NCI-H2196 treated with DMSO at 0.1 percent for 48 hours (cell line): ENCODE data around the gene NPAS3.

Experiments used
- DNase-seq: peaks from one replicate; lab custom pipeline; 2025; ENCODE audit not compliant: unreplicated experiment; lab: John Stamatoyannopoulos, UW

NPAS3 gene

DNA sequence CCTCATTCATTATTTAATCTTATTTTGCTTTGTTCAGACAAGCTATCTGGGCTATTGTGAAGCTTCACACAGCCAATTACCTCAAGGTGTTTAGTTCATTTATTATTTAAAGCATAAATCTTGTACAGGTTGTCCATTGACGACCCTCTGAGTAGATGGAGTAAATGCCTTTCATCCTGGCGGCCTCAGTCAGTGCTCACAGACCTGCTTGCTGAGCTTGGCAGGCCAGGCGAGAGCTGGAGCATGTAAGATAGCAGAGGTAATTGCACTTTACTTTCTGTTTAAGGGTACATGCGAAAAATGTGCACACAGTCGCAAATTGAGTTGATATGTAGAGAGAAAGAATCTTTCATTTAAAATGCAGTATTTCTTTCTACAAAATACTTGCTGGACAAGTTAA is 224.4 kb downstream of the NPAS3 start:
- DNase-seq: no peak

DNA sequence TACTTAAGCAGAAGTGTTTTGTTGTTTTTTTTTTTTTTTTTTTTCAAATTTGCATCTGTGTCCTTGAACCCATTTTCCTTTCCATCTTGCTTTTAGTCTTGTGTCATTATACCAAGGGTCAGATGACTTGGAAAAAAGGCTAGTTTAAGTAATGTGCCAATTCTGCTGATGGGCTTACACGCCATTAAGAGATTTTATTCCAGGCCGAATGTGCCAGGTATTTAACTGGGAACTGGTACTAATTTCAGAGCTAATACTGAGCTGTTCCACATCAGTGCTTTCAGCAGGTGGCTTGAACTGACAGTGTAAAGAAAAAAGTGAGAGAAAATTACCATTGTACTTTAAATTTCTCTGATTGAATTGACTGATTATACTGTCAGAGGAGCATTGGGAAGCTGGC is 224.9 kb downstream of the NPAS3 start:
- no peak for DNase-seq

DNA sequence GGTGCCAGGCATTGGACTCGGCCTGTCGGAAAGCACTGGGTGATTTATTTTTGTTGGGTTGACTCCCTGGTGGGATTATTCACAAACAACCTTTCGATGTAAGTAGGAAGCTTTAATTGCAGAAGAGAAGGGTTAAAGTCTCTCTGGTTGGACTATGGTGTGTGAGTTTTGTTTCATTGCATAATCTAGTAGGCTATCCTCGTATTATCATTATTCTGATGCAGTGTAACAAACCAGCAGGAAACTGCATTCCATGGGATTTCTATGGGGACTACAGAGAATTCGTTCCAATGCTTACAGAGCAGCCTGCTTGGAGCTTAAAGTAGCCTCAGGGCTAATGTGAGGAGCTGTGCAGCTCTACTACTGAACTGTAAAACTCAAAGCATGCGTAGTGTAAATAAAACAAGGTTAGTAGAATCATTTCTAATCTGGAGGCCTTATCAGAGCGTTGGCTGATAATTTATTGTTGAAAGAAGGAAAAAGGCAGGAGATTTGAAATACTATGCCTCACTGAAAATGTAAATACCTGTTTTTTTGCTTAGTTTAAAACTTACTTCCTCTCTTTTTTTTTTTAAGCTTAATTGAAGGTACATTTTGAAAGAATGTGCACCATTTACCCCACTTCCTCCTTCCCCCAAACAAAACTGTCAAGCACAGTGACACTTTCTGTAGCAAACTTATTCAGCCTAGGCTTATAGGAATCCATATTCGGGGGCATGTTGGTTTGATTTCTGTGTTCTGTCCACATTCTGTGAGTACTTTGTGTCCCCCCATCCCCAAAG is 226.7 kb downstream of the NPAS3 start:
- no peak for DNase-seq

DNA sequence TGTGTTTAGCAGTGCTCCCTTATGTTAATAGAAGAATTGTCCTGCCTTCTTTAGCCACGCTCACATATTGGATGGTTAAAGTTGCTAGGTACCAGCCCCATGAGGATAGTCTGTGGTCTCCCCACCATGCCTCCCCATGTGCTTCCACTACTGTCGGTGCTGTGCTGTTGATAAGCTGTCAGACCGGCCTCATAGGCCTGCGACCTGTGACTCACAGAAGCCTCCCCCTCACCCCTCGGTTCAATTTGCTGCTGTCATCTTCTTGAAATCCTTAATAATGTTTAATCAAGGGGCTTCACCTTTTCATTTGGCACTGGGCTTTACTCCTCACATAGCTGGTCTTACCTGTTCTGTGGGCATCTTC is 227.2 kb downstream of the NPAS3 start:
- DNase-seq: no peak

DNA sequence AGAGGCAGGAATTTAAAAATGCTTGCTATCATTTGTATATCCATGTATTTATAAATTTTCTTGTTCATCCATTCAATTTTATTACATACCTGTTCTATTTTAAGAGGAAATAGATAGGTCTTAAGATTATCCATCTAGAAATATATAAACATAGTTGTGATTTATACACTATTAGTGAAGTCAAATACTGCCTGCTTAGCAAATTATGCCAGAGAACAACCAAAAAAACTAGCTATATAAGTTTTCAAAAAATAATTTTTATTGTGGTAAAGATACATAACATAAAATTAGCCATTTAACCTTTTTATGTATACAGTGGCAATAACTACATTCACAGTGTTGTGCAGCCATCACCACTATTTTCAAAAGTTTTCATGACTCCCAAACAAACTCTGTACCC is 237.3 kb downstream of the NPAS3 start:
- no peak for DNase-seq

DNA sequence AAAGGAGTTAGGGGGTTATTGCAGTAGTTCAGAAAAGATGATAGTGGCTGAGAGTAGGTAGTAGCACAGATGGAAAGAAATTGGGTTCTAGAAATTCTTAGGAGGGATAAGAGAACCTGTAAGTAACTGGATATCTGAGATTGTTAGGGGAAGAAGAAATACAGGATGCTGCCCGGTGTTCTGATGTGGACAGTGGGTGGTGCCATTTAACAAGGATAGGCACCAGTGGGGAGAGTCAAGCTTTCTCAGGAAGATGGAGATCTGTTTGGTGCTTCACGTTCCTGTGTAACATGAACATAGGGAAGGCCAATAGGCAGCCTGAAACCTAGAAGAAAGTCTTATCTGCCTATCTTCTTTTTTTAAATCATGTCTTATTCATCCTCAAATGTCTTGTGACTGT is 245.9 kb downstream of the NPAS3 start:
- no peak for DNase-seq

DNA sequence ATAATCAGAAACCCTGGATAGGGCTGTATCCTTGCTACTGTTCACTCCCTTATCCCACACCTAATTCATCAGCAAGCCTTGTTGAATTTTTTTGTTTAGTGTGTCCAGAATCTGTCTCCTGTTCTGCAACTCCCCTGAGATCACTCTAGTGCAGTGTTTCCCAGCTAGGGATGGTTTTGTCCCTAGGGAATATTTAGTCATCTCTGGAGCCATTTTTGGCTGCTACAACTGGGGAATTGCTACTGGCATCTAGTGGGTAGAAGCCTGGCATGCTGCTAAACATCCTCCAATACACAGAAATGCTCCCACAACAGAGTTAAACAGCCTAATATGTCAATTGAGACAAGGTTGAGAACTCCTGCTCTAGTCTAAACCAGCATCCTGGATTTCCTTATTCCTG is 248.0 kb downstream of the NPAS3 start:
- DNase-seq: no peak

DNA sequence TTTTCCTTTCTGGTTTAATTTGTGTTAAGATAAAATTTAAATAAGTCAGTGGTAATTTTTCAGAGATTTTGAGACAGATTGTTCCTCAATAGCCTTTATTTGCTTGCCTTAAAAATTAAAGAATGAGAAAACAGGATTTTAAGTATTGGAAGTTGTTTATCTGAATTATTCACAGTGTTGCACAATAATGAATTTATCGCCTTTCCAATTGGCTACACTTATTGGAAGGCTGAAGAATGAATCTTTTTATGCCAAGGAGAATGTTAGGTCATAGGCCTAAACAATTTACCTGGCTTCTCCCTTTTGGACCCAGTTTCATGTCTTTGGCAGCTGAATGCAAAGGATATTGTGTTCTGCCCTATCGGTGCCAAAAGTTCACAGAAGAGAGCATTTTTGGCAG is 250.2 kb downstream of the NPAS3 start:
- DNase-seq: peak; percentile 15

DNA sequence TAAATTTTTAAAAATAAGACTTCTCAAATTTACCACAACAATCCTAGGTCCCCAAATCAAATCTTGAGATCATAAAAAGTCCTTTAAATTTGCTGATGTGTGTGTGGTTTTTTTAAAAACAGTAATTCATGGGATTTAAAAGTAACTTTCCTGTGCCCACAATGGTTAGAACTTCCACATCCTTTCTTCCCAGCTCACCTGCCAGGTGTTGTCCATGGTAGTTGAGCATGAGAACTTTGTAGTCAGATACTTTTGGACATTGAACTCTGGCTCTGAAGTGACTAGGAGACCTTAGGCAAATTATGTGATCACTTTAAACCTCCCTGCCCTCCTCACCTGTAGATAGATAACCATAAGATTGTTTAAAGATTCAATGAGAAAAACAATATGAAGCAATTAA is 253.2 kb downstream of the NPAS3 start:
- DNase-seq: no peak

DNA sequence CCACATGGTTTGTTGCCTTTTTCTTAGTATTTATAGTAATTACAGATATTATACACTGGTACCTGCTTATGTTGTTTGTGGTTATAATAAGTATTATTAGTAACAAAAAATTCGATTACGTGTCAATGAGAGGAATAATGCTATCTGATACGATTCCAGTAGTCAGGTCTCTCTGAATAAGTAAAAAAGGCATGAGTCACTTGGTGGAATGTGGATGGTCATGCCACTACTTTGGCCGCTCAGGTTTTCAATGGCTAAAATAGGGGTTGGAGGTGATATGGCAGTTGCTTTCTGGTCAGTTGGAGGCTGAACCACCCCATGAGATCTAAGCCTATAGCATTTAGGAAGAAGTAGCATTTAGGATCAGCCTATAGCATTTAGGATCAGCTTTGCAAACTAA is 255.9 kb downstream of the NPAS3 start:
- DNase-seq: no peak

DNA sequence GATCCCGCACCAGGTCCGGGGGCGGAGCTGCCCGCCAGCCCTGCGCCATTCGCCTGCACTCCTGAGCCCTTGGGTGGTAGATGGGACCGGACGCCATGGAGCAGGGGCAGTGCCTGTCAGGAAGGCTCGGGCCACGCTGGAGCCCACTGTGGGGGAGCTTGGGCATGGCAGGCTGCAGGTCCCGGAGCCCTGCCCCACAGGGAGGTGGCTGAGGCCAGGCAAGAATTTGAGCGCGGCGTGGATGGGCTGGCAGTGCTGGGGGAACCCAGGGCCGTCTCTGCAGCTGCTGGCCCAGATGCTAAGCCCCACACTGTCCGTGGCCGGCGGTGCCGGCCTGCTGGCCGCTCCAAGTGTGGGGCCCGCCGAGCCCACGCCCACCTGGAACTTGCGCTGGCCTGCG is 260.0 kb downstream of the NPAS3 start:
- DNase-seq: no peak

DNA sequence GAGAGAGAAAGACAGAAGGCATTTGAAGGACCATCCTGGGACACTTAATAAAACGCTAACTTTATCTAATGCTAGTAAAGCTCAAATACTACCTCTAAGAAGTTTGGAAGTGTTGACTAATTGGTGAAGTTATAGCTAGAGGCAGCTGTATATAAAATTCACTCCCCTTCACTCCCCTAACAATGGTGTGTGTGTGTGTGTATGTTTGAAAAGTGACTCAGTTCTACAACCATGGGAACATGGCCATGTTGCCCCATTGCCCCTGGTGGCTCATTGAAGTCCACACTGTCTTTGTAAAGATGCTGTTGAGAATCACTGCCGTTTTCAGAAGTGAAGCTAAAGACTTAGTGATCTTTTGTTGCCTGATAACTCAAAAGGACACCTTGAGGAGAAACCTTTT is 262.4 kb downstream of the NPAS3 start:
- DNase-seq: no peak

DNA sequence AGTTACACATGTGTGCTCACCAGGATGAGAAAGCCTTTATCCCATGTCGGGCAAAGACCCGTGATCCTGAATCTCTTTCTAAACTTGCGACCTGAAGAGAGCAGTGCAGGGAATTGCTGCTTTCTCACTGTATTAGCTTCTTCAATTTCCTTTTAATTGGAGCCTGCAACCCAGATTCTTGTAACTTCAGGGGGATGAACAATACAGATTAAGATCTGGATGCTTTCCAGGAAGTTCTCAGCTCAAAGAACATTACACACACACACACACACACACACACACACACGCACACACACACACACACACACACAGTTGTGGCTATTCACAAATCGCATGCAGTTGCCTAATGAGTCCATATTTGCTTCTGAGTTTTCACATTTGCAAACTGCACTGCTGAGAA is 268.3 kb downstream of the NPAS3 start:
- no peak for DNase-seq

DNA sequence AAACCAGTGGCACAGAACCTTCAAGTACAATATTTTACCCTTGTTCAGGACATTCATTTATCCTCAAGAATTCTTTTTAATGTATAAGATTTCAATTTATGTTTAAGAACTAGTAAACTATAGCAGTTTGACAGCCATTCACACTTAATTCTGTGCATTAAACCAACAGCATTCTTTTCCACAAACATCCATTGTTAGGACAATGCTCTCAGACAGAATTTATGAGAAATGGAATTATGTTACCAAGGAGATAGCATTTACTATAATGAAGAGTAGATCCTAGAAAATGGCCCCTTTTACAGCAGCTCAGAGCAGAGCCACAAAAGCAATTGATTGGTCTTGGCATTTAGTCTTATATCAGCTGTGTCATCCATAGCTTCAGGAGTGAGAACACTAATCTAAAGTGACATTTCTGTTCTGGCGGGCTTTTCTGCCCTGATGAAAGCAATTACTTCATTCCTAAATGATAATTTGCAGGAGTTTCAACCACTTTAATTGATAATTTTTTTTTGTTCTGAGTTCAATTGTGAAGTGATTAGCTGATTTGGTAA is 268.9 kb downstream of the NPAS3 start:
- no peak for DNase-seq

DNA sequence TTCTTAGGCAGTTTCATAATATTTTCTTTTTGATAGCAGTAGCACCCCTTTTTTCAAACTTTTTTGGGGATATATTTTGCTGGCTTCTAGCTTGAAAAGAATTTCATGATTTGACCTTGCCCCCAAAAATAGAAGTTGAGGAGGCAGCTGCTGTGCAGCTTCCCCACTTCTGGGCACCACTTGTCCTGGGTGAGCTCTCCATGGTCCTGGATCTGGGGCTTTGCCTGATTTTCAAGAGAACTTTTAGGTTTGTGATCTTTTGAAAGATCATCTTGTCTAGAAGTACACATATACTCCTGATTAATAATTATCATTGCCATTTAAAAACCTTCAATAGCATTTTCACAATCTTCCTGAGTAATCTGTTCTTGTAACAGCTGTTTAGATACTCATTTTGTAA is 271.6 kb downstream of the NPAS3 start:
- DNase-seq: no peak

DNA sequence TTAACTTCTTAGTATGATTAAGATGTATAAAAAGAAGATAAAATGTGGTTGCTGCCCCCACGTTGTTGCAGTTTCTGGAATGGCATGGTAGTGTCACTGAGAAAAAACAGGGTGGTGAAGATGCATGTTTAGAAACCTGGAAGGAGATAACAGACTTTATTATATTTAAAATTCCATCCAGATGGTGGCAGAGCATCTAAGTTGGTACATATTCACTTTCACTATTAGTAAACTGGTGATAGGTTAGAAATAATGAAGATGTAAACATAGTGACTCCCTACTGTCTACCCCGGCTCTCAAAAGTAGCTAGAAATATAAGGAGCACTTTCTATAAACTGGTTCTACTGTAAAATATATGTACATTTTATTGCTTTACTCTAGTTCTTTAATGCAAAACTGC is 279.3 kb downstream of the NPAS3 start:
- DNase-seq: no peak

DNA sequence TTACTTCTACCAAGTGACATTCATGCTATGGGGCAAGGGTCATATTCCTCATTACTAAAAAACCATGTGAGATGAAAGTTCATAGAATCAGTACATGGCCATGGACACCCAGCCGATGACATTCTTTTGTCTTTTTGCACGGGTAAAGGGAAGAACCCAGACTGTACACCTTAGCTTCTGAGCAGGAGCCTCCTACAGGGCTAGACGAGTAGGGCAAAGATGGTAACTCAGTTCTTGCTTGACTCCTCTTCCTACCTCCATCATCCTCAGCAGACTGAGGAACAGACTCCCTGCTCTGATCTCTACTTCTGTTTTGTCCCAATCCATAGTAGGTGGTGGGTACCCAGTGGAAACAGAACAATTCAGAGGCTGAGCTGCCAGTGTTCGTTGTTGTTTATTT is 281.3 kb downstream of the NPAS3 start:
- no peak for DNase-seq

DNA sequence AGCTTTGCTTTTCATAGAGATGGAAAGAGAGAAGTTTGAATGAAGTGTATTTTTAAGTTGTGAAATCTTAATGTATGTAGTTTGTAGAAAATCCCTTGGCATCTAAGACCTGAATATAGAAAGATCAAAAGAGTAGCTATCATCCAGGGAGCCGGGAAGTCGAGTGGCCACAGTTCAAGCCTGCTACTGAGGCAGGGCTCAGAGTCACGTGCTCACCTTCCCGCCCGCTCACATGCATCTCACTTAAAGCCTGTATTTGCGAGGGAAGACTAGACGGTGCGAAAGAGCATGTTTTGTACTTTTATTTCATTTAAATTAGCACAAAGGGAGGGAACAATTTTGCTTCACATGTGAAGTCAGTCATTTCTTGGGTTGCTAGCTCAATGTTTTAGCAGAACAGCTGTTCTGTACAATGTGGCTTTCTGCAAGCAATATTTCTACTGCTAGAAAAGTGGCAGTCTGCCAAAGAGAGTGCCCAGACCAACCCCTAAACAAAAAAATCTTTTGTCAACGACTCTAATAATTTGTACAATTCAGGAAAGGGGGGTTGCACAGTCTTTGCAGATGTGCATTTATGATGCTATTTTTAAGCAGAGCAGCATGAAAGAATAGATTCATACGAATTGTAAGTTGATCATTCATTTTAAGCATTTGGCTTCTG is 290.7 kb downstream of the NPAS3 start:
- DNase-seq: peak; percentile 29

DNA sequence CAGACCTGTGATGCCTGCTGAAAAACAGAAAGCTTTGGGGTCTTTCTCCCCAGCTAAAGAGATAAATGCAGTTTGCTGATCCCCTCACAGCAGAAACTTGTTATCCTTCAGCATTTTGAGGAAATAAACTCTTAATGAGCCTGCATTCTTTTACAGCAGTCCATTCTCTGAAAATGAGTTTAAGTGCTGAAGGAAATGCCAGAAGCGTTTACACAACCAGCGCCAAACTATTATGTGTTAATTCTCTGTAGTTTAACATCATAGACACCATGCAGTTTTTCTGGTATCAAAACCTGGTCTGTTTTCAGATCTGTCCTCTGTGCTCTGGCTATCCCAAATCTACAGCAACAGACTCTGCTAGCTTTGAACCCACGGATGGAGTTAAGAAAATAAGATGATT is 291.3 kb downstream of the NPAS3 start:
- no peak for DNase-seq

DNA sequence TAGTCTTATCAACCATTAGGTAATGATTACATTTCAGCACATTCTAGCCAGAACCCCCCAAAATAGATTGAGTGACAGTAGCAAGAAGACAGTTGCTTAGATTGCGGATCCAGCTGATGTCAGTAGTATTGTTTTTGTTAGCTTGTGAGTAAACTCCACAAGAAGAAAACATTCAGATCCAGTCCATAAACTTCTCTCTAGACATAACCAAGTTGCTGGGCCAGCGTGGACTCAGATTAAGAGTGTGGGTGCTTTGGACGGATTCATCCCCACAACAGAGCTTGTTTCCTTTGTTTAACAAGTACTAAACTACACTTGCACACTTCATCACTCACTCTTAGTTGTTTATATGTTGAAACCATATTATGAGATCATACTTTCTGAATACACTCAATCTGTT is 293.4 kb downstream of the NPAS3 start:
- no peak for DNase-seq

DNA sequence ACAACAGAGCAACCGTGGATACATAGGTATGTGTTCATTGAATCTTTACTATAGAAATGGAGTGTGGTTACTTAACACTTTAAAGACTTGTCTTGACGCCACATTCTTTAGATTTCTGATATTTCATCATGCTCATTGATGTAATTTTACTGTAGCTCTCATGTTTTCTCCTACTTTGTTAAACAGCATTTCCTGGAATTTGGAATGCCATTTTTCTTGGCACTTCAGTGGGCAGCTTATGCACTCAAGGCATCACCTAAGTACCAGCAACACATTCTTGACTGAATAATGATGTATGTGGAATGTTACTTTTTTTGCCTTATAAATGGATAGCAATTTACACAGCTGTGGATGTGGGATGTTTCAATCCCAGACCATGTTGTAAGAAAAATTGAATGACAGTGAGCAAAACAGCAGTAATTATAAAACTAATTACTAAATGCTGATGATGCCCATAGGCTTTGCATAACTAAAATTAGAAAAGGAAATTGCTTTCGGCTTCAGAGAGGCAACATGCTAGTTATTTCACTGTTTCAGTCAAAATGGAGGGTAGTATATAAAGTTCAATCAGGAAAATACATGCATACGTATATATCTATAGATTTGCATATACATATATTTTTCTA is 298.5 kb downstream of the NPAS3 start:
- DNase-seq: no peak

DNA sequence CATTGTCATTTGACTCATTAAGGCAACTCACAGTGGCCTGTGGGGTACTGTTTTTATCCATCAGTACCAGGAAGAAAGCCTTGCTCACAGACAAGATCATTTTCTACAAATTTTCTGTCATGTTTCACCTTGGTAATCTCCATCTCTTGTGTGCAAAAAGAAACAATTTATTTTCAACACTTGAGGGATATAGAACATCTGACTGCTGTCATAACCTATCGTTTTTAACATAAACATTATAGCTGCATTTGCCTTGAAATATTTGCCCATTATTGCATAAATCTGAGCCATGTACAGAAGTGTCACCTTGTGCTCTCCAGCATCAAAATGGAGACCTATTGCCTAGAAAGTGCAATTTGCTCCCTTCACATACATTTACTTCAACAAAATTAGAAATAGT is 300.8 kb downstream of the NPAS3 start:
- DNase-seq: no peak
